HPDE6-E6E7 (cell line): Measurements from ENCODE around the gene C12orf57.

Experiments
- DNase-seq: peaks from one replicate; pipeline ENCODE4 v3.0.0; 2011; ENCODE audit warnings: missing footprints; ENCODE audit errors: extremely low spot score

C12orf57 gene

DNA sequence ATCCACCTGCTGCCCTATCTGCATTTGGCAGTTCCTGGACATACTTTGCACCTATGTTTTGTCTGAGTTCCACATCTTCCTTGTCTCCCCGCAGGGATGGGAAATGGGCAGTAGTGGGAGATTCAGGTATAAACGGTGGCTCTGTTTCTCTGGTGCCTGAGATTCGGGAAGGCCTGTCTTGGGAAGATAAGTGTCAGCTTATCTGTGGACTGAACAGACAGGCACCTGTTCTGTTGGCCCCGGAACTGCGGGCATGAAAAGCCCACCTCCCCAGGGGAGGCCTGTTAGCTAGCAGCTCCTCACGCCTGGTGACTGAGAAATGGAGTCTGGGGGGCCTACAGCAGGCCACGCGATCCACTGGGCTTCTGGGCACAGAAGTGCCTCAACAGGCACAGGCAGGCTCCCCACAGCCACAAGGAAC lies 20.8 kb downstream of the C12orf57 start:
- DNase-seq: no peak

DNA sequence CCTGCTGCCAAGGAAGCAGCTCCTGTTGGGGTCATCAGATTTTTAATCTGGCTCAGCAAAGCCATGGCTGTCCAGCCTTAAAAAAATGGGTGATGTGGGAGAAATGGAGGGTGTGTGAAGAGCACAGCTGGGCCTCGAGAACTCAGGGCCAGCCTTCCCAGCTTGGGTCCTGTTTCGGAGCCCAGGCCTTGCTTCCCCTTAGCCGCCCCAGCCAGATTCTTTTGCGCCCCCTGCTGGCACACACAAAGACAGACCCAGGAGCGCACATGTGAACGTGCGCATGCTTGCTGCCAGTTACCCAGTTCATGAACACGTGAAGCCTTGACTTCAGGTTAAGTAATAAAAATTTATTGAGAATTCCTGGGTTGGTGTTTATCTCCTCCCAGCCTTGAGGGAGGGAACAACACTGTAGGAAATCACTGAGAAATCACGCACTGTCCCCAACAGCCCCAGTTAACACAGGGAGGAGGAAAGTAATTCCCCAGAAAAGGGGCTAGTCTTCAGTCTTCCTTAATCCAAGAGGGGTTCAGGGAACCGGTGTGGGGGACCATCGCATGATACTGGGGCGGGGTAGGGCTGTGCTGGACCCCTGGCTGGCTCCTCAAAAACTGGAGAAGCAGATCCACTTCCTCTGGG lies 21.3 kb downstream of the C12orf57 start:
- peak; percentile 72 for DNase-seq

DNA sequence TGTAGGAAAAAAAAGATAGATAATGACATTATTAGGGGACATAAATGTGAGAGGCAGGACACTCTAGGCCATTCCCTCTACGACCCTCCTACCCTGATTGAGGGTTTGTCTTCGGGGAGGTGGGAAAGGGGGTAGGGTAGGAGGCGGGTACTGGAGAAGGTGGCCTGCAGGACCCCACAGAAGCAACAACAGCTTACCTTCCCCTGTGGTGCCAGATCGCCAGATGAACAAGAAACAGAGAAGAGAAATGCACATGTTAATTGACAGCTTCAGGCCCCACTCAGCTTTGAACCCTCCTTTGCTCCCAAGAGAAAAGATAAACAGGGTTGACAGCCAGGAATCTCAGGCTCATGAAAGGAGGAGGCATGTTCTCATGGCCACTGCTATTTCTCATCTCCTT lies 21.9 kb downstream of the C12orf57 start:
- no peak for DNase-seq

DNA sequence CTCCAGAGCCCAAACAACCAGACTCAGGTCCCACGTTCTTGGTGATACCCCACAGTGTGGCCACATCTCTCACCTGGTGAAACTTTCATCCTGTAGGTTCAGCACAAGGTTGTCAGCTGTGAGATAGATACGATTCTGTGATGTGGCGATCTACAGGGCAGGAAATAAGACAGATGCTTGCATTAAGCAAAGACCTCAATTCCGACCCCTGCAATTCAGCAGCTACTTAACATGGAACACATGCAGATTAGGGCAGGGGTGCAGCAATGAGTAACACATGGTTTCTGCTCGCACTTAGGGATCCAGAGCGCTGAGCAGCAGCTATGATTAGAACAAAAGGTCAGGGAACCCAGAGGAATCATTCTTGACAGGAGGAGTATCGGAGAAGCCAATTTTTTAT lies 22.5 kb downstream of the C12orf57 start:
- DNase-seq: no peak

DNA sequence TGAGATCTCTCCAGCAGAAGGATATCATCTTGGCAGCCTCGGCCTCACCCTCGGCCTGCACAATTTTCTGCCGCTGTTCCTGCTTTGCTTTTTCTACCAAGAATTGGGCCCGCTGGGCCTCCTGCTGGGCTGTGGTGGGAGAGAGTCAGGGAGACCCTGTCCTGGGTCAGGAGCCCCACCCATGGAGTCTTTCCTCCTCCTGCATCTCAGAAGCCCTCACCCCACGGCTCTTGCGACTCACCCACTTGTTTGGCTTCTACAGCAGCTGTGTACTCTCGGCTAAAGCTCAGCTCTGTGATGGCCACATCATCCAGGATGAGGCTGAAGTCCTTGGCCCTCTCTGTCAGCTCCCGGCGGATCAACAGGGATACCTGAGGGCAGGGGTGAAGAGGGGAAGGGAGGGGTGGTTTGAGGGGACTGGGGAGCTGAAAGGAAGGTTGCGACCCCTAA lies 23.9 kb downstream of the C12orf57 start:
- DNase-seq: no peak

DNA sequence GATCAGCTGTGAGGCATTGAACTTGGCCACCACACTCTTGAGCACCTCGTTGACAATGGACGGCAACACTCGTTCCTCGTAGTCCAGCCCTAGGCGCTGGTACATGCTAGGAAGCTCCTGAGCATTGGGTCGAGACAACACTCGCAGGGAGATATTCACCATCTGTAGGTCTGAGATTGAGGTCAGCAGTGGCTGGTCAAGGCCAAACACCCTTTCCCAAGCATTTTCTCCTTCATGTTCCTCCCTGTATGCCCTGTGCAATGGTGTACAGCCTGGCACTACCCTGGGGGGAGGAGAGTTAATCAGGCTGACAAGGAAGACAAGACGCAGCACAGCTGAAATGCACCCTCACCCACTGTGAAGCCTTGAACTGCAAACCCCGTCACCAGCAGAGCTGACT lies 24.6 kb downstream of the C12orf57 start:
- DNase-seq: no peak

DNA sequence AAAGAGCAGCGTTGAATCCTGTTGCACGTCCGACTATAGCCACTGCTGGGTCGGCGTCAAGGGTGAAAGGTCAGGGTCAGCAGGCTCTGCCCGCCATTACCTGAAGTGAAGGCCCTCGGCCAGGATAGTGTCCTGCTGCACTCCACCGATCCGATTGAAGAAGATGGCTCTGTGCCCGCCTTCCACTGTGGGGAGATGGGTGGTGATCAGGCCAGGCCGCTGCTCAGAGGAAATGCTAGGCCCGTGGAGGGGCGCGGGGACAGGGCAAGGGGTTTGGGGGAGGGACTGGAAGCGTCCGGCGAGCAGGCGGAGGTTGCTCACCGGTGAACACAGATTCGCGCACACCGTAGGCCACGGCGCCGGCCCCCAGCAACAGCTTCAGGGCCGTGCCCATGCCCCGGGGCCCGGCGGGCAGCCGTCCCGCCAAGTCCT lies 26.3 kb downstream of the C12orf57 start:
- no peak for DNase-seq

DNA sequence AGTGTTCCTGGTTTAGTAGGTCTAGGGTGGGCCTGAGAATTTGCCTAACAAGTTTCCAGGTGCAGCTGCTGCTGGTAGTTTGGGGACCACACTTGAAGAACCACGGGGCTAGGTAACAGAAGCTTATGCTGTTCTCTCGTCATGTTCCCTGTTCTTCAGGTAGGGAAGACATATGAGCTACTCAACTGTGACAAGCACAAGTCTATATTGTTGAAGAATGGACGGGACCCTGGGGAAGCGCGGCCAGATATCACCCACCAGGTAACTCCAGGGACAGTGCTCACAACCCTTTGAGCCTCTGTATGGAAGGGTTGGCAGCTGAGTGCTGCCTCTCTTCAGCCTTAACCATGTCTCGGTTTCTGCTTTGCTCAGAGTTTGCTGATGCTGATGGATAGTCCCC lies 30.4 kb downstream of the C12orf57 start:
- DNase-seq: no peak

DNA sequence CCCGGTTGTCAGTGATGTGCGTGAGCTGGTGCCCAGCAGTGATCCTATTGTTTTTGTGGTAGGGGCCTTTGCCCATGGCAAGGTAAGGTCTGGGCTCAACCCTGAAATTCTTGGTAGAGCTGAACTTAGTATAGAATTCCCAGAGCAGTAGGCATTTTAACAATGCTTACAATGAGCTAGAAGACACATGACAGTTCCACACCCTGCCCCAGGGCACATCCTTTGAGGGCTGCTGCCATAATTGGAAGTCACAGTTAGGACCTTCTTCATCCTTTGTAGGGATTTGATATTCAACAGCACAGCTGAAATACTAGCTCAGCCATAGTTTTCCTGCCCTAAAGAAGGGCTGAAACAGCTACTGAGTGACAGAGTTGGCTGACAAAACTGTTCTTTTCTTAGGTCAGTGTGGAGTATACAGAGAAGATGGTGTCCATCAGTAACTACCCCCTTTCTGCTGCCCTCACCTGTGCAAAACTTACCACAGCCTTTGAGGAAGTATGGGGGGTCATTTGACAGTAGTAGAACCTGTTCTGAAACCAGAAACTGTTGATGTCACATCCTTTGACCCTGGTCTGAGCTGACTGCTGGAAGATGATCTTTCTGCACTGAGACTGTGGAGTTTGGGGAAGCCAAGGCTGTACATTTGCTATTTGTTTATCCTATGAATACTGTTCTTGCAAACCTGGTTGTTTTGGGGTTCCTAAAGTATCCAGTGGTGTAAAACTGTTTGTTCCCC lies 31.6 kb downstream of the C12orf57 start:
- DNase-seq: no peak

DNA sequence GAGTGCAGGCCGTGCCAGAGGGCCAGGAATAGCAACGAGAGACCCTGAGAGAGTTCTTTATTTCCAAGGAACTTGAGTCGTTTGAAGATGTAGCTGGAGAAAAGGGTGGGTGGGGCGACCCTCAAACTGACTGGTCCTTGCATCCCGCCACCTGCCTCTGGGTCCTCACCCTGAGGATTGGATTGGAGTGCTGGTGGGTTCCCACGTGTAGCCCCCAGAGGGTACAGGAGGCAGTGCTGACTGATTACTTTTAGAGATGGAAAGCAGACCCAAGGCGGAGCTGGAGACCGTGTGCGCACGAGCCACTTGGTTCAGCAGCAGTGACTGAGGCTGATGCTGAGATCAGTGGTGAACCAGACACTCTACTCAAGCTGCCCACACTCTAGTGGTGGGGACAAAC lies 33.8 kb downstream of the C12orf57 start:
- DNase-seq: no peak

DNA sequence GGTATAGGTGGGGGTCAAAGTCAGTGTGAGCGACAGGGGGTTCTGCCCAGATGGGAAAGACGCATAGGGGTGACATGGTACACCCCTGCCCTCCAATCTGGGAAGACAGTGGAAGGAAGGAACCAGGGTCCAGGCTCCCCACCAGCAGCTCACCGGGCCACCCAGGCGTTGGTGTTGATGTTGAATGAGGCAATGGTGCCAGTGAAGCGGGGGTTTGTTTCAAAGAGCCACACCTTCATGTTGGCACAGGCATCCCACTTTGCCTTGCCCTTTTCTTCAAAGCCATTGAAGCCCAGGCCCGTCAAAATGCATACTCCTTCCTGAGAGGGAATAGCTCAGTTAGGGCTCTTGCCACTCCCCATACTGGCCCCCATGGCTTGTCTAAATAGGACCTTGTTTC lies 34.4 kb downstream of the C12orf57 start:
- DNase-seq: no peak

DNA sequence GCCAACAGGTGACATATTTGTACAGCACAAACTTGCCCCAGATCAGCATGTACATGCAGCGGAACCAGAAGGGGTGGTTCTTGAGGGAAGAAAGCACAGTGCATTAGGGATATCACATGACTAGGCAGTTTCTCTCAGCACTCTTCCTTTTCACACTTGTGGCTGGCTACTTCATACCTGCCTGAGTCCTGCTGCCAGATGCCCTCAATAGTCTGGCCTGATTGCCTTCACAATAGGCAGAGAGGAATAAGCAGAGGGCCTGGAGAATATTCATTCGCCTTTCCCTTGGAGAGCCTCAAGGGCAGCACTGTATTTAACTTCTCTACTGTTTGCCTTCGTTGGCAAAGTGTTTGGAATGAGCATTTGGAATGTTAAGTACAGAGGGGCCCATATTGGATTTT lies 34.8 kb downstream of the C12orf57 start:
- no peak for DNase-seq

DNA sequence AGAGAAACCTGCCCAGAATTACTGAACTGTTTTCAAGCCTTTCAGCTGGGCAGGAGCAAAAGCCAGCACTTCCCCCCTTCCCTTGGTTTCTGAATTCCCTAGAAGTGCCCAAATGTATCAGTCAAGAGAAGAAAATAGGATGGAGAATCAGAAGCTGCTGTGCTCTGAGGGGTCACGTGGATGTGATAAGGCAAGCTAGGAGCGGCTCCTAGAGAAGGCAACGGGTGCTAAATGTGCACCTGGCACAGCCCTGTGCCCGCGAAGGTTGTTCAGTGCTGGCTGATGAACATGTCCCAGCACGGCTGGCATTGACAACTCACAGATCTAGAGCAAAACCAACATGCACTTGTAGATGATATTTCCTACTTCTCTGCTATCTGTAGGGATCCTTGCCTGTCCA lies 35.2 kb downstream of the C12orf57 start:
- no peak for DNase-seq

DNA sequence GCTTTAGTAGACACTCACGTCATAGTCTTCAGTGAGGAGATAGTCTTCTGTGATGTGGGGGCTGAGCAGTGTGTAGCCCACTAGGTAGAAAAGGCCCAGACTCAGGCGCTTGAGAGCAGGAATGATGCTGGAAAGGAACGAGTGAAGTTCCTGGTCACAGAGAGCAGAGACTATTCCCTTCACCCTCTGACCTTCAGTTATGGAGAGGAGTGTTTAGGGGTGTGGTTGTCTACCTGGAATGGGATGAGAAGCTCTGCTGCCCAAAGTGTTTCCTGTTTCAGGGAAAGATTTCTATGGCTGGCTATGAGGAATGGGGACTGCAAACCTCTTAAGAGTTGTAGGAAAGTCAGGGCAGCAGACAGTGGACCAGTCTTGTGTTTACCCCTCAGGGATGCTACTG lies 35.6 kb downstream of the C12orf57 start:
- DNase-seq: no peak

DNA sequence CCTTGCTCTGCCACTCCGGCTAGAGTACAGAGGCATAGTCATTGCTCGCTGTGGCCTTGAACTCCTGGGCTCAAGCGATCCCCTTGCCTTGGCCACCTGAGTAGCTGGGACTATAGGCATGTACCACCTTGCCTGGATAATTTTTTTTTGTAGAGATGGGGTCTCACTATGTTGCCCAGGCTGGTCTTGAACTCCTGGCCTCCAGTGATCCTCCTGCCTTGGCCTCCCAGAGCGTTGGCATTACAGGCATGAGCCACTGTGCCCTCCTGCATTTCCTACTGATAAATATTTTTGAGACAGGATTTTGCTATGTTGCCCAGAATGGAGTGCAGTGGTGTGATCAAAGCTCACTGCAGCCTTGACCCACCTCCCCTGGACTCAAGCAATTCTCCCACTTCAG lies 36.3 kb downstream of the C12orf57 start:
- DNase-seq: no peak

DNA sequence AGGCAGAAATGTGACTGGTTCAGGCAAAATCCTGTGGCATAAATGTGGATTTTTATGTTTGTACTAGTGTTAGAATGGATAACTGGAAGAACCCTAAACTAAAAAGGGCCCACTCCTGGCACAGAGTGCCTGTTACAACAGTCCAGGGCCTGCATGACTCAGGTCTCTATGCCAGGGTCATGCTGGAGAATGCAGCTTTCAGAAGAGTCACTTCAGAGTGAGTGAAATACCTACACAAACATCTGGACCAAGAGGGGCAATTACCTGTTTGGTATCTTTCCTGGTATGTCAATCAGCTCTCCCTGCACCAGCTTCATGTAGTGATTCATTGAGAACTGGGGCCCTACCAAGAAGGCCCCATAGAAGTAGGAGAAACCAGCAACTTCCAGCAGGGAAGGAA lies 36.9 kb downstream of the C12orf57 start:
- DNase-seq: no peak

DNA sequence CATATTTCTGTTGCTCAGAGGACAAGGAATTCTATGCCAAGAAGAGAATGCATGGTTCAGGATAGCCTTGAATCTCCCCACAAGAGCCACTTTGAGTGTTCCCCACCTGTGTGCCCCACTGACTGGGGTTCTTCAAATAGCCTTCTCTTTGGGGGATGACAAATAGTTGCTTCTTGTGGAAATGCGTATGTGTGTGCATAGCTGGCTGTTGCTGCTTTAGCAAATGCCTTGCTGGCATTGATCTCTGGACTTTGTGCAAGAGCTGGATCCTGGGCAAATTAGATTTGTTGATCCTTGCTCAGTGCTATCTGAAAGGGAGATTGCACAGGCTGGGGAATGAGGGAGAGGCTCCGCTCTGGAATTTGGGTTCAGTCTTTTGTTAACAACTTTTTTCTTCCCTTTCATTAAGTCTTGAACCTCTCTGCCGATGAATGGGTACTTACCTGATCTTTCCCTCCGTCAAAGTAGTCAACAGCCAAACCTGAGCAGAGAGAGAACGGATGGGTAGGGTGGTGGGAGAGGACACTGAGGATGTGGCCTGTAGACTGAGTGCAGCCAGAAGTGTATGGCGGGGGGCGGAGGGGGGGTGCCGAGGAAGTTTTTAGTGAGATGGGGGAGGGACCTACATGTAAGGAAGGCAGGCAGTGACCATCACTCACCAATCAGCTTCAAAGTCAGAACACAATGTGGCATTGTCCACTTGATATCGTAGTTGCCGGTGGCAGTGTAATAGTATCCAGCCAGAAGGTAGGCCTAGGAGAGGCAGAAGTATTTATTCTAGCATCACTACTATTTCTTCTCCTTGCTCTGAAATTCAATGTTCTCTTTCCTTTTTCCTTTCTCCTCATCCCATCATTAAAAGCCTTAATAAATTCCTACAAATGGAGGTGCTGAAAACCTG lies 37.6 kb downstream of the C12orf57 start:
- DNase-seq: no peak

DNA sequence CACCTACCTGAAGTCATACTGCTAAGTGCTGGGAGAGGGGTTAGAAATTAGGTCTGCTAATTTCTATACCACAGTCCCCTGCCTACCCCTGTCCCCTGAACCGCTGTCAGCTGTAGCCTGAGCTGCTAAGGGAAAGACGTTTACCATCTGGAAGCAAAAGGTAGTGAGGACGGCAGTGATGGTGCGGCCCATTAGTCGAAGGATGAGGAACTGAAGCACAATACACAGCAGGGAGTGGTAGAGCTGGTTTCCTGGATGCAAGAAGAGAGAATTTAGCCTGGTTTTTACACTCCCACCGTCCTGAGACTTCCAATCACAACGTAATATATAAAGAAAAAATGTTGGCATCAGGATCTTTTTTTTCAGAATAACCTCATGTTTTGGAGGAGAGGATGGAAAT lies 38.7 kb downstream of the C12orf57 start:
- DNase-seq: no peak

DNA sequence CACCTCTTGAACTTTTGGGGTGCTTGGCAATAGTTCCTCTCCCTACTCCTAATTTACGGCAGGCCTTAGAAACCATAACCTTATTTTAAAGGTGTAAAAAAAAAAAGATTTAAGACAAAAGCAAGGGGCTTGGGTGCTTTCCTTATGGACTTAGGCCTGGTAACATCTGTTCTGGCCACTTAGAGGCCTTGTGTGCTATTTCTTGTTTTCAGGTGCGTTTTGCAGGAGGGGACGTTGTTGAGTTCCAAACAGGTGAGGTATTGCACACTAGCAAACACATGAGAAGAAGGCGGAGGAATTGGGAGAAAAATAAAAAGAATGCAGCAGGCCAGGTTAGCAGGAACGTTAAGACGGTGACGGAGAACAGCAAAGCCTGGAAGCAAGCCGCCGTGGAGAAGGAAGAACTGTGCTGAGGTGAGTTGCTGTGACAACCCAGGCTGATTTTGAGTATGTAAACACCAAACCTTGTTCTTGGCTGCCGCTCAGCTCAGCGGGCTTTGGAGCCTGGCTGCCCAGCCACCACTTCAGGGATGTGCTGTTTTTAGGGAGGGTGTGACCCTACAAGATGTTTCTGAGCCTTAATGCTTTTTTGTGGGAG lies 44.2 kb downstream of the C12orf57 start:
- no peak for DNase-seq
